ENCODE measurements around the gene GFER. TPM values are rescaled to one million over a fixed set of nuclear protein-coding genes. Genes with fewer than 3 reads are reported as not detected.
"Not testable (repeated sequence)": the region's sequence is repeated elsewhere in the genome, so short reads cannot be mapped to it uniquely, and the experiment has no call there.

Gene GFER
- total RNA-seq, 1 experiment from 2014 or later: 33.9 TPM

DNA sequence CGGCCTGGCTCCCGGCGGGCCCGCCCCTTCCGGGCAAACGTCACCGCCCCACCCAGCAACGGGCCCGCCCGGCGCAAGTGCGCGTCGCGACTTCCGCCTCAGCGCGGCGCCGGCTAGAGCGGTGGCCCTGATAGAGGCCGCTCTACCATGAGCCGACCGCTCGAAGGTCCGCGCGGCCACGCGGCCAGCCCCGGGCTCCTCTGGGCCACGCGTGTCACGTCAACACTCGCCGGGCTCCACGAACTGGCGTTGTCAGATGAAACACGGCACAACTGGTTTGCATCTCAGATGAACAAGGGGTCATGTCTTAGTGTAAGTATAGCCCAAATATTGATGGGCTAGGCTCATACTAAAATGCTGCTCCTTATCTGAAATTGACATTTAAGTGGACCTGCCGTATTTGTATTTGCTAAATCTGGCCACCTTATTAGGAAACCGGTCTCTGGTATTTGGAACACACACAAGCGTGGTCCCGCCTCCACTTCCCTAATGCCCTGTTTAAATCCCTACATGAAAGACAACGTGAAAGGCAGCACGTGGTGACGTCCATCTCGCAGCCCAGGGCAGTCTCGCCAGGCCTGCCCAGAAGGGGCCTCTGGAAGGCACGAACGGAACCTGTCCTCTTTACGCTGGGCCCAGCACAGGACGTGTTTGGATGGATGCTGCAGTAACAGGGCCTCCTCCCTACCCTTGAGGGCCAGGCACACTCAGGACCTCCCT, 26.0 kb downstream of the GFER start, which contains the start of gene ZNF598:
ZNF598 (minus strand) TSS at position 31 of the 720 bp plus-strand sequence.
- DNase-seq (ENCODE audit: low read depth, low spot score): peak; percentile 78
- in situ Hi-C loops (cut with HindIII; ENCODE audit: low pct_unique_long_range_greater_than_20kb, low sequenced_read_pairs): no loop called here

DNA sequence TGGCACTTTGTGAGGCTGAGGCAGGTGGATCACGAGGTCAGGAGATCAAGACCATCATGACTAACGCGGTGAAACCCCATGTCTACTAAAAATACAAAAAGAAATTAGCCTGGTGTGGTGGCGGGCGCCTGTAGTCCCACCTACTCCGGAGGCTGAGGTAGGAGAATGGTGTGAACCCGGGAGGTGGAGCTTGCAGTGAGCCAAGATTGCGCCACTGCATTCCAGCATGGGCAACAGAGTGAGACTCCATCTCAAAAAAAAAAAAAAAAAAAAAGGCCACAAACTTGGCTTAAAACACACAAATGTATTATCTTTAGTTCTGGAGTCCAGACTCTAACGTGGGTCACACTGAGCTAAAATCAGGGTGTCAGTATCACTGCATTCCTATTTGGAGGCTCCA, 27.7 kb downstream of the GFER start:
- in situ Hi-C loops (cut with HindIII; ENCODE audit: low pct_unique_long_range_greater_than_20kb, low sequenced_read_pairs): not testable (repeated sequence)

DNA sequence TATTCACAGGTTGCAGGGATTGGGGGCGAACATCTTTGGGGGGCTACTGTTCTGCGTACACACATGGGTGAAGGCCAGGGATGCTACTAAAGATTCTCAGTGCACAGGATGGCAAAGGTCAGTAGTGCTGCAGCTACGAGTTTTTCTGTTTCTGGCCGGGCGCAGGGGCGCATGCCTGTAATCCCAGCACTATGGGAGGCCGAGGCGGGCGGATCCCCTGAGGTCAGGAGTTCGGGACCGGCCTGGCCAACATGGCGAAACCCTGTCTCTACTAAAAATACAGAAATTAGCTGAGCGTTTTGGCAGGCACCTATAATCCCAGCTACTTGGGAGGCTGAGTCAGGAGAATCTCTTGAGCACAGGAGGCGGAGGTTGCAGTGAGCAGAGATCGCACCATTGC, 29.5 kb downstream of the GFER start:
- no peak for DNase-seq (ENCODE audit: low read depth, low spot score)
- in situ Hi-C loops (cut with HindIII; ENCODE audit: low pct_unique_long_range_greater_than_20kb, low sequenced_read_pairs): no loop called here

More for the DNA sequence above, 27.7 kb downstream of the GFER start:
- not testable (repeated sequence) for DNase-seq (ENCODE audit: low read depth, low spot score)

DNA sequence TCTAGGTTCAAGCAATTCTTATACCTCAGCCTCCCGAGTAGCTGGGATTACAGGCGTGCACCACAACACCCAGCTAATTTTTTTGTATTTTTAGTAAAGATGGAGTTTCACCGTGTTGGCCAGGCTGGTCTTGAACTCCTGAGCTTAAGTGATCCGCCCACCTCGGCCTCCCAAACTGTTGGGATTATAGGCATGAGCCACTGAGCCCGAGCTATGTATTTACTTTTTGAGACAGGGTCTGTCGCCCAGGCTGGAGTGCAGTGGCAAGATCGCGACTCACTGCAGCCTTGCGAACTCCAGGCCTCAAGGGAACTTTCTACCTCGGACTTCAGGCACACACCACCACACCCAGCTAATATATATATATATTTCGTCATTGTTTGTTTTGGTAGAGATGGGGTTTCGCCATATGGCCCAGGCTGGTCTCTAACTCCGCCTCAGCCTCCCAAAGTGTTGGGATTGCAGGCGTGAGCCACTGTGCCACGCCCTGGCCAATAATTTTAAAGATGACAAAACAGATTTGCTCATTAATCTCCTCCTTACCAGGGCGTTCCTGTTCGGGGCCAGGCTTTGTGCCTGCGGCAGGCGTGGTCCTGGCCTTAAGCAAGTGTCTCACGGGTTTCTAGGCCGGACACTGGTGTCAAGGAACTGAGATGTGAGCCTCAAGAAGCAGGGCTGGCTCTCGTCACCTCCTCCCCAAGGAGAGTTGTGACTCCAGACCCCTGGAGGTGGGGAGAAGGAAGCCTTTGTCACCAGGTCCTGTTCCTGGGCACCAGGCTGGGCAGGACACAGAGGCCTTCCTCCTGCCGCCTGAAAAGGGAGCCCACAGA, 31.3 kb downstream of the GFER start:
- in situ Hi-C loops (cut with HindIII; ENCODE audit: low pct_unique_long_range_greater_than_20kb, low sequenced_read_pairs): no loop called here
- DNase-seq (ENCODE audit: low read depth, low spot score): no peak

DNA sequence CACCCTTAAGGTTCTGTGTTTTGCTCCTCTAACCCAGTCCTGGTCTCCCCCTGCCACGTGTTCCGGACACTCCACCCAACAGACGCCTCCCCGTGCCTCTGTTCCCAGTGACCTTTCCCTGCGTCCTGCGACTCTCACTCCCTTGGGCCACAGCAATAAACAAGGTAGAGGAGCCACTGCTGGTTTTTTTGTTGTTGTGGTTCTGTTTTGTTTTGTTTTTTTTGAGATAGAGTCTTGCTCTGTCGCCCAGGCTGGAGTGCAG, 31.9 kb downstream of the GFER start:
- no peak for DNase-seq (ENCODE audit: low read depth, low spot score)
- in situ Hi-C loops (cut with HindIII; ENCODE audit: low pct_unique_long_range_greater_than_20kb, low sequenced_read_pairs): no loop called here

DNA sequence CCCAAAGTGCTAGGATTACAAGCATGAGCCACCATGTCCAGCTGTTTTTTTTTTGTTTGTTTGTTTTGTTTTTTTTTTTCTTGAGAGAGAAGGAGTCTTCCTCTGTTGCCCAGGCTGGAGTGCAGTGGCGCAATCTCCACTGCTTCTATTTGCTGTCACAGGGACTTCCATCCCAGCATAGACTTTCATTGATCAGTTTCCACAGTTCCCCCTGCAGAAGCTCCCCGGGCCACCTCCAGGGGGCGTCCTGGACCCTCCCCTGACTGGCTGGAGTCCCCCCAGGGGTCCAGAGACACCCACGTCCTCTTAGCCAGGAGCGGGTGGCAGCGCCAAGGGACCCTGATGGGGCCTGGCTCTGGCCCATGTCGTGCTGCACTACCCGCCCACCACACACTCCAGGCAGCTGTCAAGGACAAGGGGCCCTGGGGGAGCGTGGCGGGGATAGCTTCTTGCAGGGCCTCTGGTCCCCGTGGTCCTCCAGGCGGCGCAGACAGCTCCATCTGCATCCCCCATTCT, 32.5 kb downstream of the GFER start:
- in situ Hi-C loops (cut with HindIII; ENCODE audit: low pct_unique_long_range_greater_than_20kb, low sequenced_read_pairs): no loop called here
- peak; percentile 28 for DNase-seq (ENCODE audit: low read depth, low spot score)

DNA sequence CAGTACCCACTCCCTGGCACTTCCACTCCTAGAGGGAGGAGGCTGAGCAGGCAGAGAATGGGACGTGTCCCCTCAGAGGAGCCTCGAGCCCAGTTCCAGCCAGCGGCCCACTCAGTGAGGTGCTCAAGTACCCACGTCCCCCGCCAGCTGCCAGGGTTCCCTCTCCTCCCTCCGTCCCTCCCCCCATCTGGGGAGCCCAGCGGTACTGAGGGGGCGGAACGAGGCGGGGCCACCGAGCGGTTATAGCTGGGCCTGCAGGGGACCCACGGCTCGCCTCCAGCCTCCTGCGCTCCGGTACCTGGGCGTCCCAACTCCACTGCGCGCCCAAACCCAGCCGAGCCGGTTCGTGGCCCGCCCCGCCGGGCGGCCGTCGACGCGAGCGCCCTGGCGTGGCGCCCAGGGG, 35.5 kb downstream of the GFER start, which contains the start of gene NPW:
NPW (plus strand) TSS at position 268 of the 403 bp plus-strand sequence.
- in situ Hi-C loops (cut with HindIII; ENCODE audit: low pct_unique_long_range_greater_than_20kb, low sequenced_read_pairs): no loop called here
- DNase-seq (ENCODE audit: low read depth, low spot score): no peak

DNA sequence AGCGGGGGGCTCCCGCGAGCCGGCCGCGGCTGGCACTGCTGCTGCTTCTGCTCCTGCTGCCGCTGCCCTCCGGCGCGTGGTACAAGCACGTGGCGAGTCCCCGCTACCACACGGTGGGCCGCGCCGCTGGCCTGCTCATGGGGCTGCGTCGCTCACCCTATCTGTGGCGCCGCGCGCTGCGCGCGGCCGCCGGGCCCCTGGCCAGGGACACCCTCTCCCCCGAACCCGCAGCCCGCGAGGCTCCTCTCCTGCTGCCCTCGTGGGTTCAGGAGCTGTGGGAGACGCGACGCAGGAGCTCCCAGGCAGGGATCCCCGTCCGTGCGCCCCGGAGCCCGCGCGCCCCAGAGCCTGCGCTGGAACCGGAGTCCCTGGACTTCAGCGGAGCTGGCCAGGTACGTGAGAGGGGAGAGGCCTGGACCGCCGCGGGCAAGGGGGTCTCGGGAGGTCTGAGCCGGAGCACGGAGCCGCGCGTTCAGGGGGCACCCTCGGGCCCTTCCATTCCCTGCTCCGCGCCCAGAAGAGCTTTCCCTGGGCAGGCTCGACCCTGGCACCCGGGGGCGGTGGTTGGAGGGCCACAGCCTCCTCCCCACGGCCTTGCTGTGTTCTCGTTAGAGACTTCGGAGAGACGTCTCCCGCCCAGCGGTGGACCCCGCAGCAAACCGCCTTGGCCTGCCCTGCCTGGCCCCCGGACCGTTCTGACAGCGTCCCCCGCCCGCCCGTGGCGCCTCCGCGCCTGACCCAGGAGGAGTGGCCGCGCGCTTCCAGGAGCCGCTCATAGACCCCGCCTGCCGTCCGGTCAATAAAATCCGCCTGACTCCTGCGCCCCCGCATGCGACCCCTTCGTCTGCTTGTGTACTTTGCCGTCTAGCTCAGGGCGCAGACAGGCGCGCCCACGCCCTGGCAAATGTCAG, 36.2 kb downstream of the GFER start:
- in situ Hi-C loops (cut with HindIII; ENCODE audit: low pct_unique_long_range_greater_than_20kb, low sequenced_read_pairs): no loop called here
- DNase-seq (ENCODE audit: low read depth, low spot score): no peak

DNA sequence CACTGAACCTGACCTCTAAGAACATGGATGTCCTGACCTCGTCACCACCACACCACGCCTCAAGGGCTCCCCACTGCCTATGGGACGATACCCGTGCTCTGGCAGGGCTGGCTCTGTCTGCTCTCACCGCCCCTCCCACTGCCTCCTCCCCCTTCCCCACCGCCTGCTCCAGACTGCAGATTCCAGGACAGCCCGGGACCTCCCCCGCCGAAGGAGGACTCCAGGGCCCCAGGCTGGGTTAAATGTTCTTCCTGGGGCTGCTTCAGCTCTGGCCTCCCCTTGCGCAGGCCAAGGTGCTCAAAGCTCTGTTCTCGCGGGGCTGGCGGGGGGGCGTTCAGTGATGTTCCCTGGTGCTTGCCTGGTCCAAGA, 38.7 kb downstream of the GFER start:
- in situ Hi-C loops (cut with HindIII; ENCODE audit: low pct_unique_long_range_greater_than_20kb, low sequenced_read_pairs): no loop called here
- peak; percentile 55 for DNase-seq (ENCODE audit: low read depth, low spot score)

DNA sequence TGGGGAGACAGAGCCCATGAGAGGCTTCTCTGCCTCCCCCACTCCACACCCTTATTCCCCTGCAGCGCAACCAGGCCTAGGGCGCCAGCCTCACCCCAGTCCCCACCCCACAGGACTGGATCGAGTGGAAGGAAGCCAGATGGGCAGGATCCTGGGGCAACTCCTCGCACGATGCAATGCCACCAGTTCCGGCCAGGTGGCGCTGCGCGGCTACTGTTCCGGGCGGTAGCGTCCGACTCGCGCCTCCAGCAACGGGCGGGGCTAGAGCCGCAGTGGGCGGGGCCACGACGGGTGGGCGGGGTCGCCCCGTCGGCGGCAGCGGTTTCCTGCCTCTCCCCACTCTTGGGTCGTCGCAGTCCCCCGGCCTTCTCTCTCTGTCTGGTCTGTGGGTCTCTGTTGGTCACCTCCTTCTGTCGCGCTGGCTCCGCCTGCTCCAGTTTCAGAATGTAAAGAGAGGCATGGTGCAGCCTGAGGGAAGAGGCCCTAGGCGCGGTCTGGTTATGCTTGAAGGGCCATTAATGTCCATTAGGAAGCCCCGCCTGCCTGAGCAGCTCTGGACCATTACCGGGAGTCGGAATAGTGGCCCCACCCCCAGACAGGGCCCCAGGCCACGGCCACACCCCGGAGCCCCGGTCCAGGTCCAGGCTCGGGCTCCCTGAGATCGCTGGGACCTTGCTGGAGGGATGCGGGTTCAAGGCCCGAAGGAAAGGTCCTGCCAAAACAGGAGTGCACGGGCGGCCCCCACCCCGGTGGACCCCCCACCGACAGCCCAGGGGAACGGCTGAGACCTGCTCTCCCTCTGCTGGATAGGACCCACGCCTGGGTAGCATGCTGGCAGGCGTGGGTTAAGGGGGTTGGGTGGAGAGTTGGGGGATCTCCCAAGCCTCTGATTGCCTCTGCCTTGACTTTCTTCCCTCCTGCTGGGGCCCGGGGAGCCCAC, 39.4 kb downstream of the GFER start:
- DNase-seq (ENCODE audit: low read depth, low spot score): peak; percentile 83
- in situ Hi-C loops (cut with HindIII; ENCODE audit: low pct_unique_long_range_greater_than_20kb, low sequenced_read_pairs): no loop called here

DNA sequence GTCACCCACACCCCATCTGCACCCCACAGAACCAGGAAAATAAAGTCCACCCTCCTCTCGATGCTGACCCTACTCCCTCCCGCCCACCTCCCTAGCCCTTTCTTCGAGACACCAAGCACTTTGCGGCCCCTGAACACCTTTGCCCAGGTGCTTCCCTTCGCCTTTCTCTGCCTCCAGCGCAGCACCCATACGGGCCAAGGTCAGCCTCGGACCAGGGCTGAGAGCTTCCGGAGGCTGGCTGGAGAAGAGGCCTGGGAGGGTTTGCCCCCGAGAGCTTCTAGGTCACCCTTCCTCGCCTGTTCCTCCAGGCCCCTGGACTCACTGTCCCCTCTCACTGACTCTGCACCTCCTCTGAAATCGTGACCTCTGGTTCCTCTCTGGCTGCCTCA, 40.0 kb downstream of the GFER start:
- no peak for DNase-seq (ENCODE audit: low read depth, low spot score)
- in situ Hi-C loops (cut with HindIII; ENCODE audit: low pct_unique_long_range_greater_than_20kb, low sequenced_read_pairs): no loop called here

DNA sequence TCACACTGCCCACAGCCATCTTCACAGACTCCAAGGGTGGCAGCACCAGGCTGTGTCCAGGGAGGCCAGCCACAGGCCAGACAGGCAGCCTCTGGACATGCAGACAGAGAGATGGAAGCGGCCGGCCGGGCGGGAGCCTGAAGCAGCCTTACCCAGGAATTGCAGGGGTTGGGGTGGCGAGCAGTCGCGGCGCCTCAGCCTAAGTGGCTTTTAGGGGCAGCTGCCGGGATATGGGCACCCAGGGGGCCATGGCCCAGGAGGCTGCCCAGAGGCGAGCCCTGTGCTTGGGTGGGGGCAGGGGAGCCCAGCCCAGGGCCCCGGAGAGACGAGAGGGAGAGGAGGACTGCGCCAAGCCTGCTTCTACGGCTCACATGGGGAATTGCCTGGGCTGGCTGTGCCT, 41.3 kb downstream of the GFER start:
- DNase-seq (ENCODE audit: low read depth, low spot score): no peak
- in situ Hi-C loops (cut with HindIII; ENCODE audit: low pct_unique_long_range_greater_than_20kb, low sequenced_read_pairs): no loop called here

DNA sequence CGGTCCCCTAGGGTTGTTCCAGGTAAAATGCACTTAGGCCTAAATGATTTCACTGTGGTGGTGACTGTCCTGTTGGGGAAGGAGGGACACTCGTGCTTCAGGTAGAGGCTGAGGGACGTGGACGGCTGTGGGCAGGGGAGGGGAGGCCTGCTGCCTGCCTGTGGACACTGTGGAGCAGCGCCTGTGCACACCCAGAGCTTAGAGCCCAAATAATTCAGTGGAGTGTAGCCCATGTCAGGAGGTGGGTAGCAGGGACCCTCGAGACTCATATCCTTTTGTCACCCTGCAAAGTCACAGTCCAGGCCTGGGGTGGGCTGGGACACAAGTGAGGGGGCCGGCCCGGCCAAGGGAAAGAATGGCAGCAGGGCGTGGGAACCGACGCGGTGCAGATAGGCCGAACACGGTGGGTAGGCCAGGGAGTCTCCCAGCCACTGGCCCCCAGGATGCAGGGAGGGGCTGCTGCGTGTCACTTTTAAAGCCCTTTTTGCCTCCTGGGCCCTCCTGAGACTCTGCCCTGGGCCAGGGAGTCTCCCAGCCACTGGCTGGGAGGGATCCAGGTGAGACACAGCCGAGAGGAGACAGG, 42.0 kb downstream of the GFER start:
- no peak for DNase-seq (ENCODE audit: low read depth, low spot score)
- in situ Hi-C loops (cut with HindIII; ENCODE audit: low pct_unique_long_range_greater_than_20kb, low sequenced_read_pairs): no loop called here

DNA sequence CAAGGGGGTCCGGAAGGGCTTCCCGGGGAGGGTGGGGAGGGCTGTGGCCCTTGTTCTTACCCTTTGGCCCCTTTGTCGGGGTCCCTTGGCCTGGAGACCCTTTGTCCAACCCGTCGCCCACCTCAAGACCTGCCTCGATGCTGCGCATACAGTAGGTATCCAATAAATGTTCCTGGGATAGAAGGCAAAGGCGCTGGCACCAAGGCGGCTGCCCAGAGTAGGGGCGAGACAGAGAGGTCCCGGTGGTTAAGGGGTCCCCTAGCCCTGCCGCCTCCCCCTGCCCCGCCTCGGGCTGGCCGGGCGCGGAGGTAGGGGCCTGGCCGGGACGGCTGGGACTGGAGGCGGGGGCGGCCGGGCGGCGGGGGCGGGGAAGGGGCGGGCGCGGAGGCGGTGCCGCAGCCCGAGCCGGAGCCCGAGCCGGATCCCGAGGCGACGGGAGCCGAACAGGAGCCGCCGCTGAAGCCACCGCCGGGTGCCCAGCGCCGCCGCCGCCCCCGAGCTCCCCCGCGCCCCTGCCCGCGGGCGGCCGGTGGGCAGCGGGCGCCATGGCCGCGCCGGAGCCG, 42.5 kb downstream of the GFER start, which contains the start of gene NHERF2:
NHERF2 (plus strand) TSS at position 442 of the 563 bp plus-strand sequence; CDS start at position 546, 104 bp downstream.
- in situ Hi-C loops (cut with HindIII; ENCODE audit: low pct_unique_long_range_greater_than_20kb, low sequenced_read_pairs): no loop called here
- DNase-seq (ENCODE audit: low read depth, low spot score): peak; percentile 30

DNA sequence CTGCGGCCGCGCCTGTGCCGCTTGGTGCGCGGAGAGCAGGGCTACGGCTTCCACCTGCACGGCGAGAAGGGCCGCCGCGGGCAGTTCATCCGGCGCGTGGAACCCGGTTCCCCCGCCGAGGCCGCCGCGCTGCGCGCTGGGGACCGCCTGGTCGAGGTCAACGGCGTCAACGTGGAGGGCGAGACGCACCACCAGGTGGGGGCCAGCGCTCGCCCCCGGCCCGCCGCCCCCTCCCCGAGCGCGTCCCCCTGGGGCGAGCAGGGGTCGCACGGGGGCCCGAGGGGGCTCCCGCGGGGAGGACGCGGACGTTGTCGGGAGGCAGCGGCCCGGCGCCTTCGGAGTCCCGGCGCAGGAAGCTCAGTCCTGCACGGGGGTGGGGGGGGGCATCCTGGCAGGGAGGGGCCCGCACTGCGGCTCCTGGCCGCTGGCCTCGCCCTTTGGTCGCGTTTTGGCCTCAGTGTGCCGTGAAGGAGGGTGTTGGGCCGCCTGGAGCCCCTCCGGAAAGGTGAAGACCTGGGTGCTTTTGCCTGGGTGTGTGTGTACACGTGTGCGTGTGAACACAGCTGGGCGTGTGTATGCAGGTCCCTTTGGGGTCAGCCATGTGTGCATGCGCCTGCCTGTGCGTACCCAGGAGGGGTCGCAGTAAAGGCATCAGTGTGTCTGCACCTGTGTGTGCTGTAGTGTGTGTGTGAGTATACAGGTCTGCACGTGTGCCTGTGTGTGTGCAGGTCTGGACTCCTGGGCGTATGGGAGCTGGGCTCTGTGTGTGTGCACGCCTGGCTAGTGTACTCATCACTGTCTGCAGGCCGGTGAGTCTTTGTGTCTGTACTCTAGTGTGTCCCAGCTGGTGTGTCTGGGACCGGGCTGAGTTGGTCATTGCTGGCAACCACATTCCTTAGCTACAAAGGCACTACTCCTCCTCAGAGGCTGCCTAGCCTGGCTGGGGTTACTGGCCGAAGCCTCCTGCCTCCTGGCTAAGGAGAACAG, 43.3 kb downstream of the GFER start:
- in situ Hi-C loops (cut with HindIII; ENCODE audit: low pct_unique_long_range_greater_than_20kb, low sequenced_read_pairs): no loop called here
- DNase-seq (ENCODE audit: low read depth, low spot score): no peak
